HG02981 (cell line): ENCODE data around the gene EREG.
"Not testable (repeated sequence)": the region's sequence is repeated elsewhere in the genome, so short reads cannot be mapped to it uniquely, and the experiment has no call there.

Source experiments
- ATAC-seq: cut with Tn5 transposase; IDR thresholded peaks from one replicate; pipeline ENCODE4 v1.9.1; 2021; ENCODE audit warnings: mild to moderate bottlenecking, moderate library complexity; ENCODE audit not compliant: unreplicated experiment

Gene EREG

DNA sequence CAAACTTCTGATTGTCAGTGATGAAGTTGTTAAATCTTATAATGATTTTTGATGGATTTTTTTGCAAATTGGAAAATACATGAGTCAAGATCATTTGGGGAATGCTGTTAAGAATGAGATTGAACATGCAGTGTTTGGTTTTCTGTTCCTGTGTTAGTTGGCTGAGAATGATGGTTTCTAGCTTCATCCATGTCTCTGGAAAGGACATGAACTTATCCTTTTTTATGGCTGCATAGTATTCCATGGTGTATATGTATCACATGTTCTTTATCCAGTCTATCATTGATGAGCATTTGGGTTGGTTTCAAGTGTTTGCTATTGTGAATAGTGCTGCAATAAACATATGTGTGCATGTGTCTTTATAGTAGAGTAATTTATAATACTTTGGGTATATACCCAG, 24.5 kb upstream of the EREG start:
- not testable (repeated sequence) for ATAC-seq

DNA sequence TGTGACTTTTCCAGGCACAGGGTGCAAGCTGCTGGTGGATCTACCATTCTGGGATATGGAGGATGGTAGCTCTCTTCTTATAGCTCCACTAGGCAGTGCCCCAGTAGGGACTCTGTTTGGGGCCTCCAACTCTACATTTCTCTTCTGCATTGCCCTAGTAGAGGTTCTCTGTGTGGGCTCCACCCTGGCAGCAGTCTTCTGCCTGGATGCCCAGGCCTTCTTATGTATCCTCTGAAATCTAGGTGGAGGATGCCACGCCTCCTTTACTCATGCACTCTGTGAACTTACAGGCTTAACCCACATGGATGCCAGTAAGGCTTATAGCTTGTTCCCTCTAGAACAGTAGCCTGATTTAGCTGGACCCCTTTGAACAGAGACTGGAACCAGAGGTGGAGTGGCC, 20.9 kb upstream of the EREG start:
- no peak for ATAC-seq

DNA sequence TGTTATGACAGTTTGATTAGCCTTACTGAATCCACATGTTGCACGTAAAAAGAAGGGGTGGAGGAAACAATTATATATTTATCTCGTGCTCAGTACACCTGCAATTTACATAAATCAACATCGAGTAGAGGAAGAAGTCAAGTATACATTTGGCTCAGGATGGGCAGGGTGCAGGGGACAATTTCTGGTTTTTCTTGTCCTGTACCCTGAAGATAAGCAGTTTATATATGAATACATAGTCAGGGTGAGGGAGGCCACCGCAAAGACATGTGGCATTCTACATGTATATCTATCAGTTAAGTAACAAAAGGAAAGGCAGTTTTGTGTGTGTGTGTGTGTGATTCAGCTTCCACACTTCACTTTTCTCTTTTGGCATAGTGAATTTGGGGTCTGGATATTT, 11.1 kb upstream of the EREG start:
- ATAC-seq, result no peak

DNA sequence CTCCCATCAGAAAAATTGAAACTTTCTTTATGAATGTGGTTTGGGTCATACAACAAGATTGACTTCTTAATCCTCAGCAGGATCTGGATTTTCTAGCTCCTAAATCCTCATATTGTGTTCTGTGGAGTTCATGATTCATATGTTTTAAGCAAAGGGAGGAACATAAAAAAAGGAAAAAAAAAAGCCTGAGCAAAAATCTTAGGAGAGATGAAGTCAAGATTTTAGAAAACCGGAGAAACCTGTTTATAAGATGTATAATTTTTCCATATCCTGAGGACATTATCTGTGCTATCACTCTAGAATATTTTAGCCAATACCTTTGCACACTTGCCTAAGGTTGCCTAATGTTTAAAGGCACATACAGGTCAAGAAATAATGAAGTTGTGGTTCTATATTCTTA, 7.0 kb upstream of the EREG start:
- no peak for ATAC-seq

DNA sequence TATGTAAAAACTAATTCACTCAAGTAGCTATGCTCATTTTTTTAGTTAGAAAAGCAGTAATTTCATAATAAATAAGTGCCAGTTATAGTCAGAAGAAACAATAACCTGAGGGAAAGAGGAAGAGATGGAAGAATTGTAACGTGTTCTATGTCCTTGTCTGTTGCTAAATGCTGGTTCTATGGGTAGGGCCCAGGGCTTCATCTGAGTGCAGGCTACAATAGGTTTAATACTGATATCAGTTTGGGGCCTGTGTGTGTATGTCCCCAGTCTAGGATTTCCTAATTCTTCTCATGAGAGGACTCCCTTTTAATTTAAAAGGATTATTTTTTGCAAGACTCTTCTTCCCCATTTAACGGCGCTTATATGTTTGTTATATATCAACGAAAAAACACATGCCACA, 3.3 kb upstream of the EREG start:
- ATAC-seq, result no peak

DNA sequence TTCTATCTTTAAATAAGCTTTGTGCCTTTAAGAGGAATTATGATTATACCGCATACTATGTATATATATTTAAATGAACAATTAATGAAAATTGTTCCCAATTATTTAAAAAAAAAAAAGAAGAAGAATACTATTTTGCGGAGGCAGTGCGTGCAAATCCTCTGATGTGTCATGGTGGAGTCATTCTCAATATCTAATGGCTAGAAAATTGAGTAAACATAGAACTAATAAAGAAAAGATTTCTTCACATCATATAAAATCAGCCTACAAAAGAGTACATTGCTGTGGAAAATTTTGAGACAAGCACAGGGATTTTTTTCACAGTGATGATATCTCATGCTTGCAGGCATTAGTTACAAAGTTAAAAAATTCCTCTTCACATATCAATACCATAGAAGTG, 2.6 kb upstream of the EREG start:
- no peak for ATAC-seq

DNA sequence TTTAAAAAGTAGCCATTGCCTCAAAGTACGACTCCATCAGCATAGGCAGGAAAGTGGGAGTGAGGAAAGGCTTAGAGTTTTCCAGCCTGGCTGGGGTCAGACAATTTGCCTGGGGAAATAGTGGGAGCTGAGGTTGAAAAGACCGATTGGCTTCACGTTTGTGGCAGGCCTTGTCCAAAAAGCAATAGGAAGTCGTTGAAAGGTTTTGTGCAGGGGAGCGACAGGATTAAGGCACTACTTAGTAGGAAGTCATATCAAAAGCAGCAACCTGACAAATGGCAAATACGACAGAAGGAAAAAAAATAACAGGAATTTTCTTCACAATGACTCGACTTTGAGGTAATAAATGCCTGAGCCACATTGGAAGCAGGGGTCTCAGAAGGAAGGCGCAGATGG, 691 bp upstream of the EREG start:
- no peak for ATAC-seq

DNA sequence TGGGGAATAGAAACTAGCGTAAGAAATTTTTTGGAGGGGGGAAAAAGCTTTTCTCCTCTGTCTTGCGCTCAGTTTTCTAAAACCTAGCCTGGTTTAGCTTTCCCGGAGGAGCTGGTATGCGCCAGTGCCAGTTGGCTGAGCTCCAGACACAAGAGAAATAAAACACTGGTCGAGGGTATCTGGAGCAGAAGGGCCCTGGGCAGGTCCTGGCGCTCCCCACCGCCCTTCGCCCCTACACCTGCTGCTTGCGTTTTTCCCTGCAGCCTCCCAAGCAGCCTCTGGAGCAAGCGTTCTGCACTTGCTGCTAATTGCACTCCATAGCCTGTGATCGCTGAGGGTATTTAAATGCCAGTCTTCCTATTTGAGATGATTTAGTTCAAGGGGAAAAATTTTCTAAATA, 816 bp downstream of the EREG start:
- no peak for ATAC-seq

DNA sequence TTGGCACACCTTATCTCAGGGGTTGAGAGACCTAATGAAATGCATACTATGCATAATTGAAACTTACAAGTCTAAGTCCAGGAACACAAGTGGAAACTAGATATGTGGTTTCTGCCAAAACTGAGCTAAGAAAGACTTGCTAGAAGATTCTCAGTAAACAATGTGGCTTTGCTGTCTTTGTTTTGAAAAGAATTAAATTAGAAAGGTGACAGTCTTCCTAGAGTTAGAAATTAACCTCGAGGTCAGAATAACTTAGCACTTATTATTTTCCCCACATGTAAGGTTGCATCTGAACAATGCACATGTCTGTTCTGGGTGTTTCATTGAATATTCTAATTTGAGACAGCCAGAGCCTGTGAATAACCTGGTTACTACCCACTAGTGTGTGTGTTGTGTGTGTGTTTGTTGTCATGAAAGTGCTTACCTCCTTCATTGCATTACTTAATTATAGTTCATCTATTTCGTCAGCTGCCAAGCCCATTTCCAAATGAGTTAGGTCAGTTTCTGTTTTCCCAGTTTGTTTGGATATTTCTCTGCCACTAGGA, 1.5 kb downstream of the EREG start:
- peak; percentile 40 for ATAC-seq

DNA sequence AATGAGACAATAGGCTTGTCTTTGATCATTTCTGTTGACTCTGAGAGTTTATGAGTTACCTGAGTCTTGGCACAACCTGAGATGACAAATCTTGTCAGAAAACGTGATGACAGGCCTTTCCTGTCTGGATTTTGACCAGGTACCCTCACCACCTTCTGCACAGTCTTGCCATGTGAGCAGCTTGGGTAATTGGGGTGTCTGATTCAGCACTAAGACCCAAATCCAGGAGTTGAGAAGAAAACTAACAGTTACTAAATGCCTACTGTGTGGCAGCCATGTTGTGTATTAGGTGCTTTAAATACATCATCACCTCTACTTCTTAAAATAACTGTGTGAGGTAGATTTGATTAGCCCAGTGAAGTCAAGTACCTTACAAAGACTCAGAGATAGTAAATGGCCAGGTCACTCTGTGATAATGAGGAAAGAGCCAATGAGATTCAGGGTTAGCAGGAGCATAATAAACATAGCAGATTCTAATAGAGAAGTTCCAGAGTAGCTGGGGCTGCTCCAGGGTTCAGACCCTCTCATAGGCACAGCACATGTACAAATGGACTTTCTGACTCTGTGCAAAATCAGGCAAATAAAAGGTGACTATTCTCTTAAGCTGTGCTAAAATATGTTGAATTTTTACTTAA, 2.8 kb downstream of the EREG start:
- ATAC-seq, result no peak

DNA sequence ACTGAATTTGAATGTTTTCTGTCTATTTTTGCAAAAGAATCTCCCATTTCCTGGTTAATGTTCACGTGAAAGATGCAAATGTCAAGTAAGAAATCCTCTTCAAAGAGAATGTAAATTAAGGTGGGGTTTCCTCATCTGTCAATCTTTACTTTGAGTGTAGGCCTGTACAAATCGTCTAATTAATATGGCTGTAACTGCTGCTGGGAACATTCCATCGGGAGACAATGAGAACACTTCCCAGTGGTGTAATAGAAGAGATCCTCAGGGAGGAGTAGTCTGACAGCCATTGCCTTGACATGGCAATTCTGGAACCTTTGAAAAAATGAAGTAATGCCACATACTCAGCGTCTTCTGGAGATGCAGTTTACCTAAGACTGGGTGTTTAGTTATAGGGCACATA, 3.7 kb downstream of the EREG start:
- no peak for ATAC-seq

DNA sequence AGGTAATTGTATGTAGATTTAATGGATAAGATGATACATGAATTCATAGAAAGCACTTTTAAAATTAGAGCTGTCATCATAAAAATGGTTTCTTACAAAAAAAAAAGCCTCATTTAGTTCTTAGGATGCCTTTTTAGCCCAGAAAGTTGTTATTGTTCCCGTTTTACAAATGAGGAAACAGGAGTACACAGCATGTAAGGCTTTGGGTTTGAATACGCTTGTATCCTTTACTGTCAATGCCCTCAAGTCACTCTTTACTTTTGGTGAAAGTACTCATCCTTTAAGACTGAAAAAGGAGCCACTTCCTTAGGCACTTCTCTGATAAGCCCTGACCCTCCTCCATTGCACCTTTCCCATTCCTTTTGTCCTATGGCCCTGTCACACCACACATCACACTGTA, 4.9 kb downstream of the EREG start:
- ATAC-seq, result no peak

DNA sequence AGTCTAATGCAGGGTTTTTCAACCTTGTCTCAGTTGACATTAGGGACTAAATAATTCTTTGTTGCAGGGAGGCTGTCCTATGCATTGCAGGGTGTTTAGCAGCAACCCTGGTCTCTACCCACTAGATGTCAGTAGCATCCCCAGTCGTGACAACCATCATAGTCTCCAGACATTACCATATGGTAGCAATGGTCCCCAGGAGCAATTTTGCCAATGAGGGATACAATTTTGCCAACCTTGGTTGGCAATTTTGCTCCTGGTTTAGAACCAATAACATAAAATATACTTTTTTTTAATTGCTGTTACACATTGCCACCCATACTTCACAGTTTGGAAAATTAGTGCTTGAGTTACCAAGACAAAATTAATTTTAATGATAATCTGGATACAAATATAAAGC, 6.0 kb downstream of the EREG start:
- ATAC-seq, result peak; percentile 83

DNA sequence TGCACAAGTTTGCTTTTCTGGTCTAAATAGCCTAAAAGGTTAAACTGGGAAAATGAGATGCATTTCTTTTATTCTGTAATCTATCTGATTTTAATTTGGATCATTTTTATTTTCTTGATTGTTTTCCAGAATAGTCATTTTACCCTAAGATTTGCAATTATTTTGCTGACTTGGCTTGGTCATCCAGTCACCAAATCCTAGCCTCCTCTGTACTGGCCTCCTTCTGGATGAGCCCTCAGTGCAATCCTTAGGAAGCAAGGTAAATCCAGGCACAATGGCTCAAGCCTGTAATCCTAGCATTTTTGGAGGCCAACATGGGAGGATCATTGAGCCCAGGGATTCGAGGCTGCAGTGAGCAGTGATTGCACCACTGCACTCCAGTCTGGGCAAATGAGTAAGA, 9.2 kb downstream of the EREG start:
- no peak for ATAC-seq

DNA sequence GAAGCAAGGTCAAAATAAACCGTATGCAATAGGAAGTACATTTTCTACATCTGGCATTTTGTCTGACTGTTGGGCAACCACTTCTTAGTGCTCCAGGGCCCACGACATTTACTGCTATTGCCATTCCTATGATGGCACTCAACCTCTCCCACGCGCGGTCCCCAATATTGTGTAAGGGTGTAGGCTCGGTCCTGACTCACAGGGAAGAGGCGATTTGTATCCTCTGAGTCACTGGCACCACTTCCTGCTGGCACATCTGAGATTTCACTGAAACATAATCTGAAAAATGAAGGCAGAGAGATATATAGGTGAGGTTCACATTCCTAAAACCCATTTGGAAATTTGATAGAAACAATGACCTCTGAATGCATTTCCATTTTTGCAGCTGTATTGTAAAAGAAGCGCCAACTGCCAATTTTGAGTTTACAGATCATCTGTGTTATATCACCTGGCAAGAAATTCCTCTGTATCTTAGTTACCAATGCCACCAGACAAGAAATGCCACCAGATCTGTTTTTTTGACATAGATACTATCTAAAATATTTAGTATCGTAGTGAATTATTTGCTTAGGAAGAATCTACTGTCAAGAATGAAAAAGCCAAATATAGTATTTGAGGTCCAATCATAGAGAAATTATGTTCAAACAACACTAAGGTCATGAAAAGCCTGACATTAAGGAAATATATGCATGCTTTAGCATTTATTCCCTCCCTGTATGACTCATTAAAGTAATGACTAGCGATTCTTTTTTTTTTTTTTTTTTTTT, 9.8 kb downstream of the EREG start:
- no peak for ATAC-seq

DNA sequence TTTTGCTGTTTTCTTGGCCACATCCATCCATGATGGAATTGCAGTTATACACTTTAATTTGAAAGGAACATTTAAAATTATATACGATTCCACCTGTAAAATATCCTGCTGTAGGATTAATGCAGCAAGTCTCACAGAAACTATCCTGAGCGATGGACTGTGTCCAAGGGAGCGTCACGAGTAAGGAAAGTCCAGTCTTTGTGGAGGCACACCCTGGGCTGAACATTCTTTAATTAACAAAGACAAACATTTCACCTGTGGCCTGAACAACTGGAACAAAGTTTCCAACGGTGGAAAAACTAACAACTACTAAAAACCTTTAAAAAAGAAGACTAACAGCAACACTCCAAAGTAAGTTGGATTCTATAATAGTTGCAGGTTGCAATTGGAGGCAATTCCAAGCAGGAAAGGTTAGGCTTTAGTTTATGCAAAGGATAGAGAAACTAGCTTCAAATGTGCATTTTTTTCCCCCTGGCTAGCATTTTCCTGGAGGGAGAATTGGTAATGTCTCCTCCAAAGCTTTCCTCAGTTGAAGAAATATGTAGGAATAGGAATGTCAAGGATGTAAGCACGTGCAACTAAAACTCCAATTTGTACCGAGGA, 11.0 kb downstream of the EREG start:
- no peak for ATAC-seq

DNA sequence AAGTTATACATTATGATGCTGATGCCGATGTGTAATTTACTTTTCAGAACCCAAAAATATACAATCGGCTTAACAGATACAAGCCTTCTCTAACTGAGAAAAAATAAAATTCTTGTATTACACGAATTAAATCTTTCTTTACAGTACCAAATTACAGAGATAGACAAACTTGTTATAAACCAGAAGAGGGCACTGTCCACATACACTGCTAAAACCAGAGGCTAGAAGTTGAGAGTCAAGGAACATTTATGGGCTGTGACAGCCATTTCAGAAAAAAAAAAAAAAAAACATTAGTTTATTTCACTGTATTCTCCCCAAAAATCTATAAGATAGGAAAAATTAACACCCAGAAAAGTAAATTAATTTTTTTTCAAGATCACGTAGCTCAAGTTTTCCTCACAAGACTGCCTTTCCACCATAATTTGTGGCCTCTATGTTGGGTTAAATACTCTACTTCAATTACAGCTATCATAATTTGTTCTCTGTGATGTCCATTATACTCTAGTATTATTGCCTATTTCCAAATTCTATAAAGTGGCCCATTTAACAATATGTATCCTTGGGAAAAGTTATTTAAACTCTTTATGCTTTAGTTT, 12.0 kb downstream of the EREG start:
- peak; percentile 80 for ATAC-seq

DNA sequence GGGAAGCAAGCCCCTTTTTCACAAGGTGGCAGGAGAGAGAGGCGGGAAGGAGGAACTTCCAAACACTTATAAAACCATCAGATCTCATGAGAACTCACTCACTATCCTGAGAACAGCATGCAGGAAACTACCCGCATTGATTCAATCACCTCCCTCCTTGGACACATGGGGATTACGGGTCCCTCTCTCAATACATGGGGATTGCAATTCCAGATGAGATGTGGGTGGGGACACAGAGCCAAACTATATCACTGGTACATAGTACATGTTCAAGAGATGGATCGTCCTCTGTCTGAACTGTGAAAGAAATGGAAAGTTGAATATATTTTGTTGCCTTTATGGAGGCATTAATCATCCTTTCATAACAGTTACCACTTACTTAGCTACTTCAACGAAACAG, 12.8 kb downstream of the EREG start:
- no peak for ATAC-seq

DNA sequence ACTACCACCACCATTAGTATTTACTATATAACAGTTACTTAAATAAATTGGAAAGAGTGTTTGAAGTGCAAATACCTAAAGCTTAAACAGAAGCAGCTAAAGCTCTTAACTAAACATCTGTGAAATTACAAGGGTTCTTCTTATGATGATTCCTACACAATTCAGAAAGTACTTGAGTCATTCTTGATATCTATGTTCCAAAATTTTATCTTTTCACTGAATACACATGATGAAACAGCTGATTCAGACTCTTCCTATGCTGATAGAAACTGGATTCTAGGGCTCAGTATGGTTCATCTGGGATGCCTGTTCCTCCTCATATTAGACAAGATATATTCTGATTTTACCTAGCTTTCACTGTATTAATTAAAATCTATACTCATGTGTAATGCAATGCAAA, 13.6 kb downstream of the EREG start:
- ATAC-seq, result no peak

DNA sequence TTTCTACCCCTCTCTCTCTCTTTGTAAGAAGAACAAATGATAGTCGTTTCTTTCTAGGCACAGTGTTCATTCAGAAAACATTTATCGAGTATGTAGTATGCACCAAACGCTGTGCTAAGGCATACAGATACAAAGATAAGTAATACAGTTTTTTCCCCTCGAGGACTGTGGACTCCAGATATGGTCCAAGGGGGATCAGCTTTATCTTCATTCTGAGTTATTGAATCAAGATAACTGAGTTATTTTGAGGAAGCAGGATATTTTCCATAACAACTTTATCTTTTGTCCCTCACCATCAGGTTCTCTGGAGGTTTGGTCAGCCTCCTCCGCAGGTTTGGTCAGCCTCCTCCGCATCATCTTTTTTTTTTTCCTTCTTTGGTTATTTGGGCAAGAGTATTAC, 15.0 kb downstream of the EREG start:
- ATAC-seq, result no peak

DNA sequence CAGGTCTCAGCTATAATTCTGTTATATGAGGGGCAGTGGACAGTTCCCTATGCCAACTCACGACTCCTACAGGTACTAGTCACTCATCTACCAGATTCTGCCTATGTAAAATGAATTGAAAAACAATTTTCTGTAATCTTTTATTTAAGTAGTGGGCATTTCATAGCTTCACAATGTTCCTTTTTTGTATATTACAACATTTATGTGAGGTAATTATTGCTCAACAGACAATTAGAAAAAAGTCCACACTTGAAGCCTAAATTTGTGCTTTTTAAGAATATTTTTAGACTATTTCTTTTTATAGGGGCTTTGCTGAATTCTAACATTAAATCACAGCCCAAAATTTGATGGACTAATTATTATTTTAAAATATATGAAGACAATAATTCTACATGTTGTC, 20.4 kb downstream of the EREG start:
- ATAC-seq, result no peak

DNA sequence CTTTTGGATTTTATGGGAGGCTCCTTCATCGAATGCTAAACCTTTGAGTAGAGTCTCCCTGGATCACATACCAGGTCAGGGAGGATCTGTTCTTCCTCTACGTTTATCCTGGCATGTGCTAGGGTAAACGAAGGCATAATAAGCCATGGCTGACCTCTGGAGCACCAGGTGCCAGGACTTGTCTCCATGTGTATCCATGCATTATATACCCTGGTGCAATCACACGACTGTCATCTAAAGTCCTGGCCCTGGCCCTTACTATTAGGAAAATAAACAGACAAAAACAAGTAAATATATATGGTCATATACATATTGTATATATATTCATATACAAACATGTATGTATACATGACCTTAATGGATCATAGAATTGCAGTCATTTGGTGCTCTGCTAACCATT, 21.2 kb downstream of the EREG start:
- no peak for ATAC-seq
